Activated T-cell treated with anti-CD3 and anti-CD28 coated beads for 48 hours (primary cell): ENCODE measurements around the gene TYROBP.
"Not testable (repeated sequence)": the region's sequence is repeated elsewhere in the genome, so short reads cannot be mapped to it uniquely, and the experiment has no call there.

Experiments used
- DNase-seq: peaks from one replicate; pipeline ENCODE4 v3.0.0-alpha.2; 2020; ENCODE audit warnings: low read depth

TYROBP gene

GRCh38 chr19:35931874-35932202 lies 23.7 kb upstream of the TYROBP start:
- no peak for DNase-seq

- peak; percentile 100 for DNase-seq
Observed at GRCh38 chr19:35931161-35931873, 23.2 kb upstream of the TYROBP start.

- no peak for DNase-seq
Observed at GRCh38 chr19:35929876-35930275, 21.8 kb upstream of the TYROBP start.

- DNase-seq = no peak
Observed at GRCh38 chr19:35928507-35928906, 20.4 kb upstream of the TYROBP start.

- no peak for DNase-seq
Observed at GRCh38 chr19:35925501-35925900, 17.4 kb upstream of the TYROBP start.

- DNase-seq = no peak
Observed at GRCh38 chr19:35921012-35921411, 12.9 kb upstream of the TYROBP start.

- no peak for DNase-seq
Observed at GRCh38 chr19:35919306-35919705, 11.2 kb upstream of the TYROBP start.

GRCh38 chr19:35915443-35915842 lies 7.3 kb upstream of the TYROBP start:
- no peak for DNase-seq

GRCh38 chr19:35913589-35913988 lies 5.5 kb upstream of the TYROBP start:
- DNase-seq = no peak

- DNase-seq = no peak
Observed at GRCh38 chr19:35911790-35912189, 3.7 kb upstream of the TYROBP start.

- no peak for DNase-seq
Observed at GRCh38 chr19:35911173-35911572, 3.1 kb upstream of the TYROBP start.

GRCh38 chr19:35910355-35910754 lies 2.3 kb upstream of the TYROBP start:
- DNase-seq = not testable (repeated sequence)

GRCh38 chr19:35909684-35910035 lies 1.6 kb upstream of the TYROBP start:
- DNase-seq = no peak

GRCh38 chr19:35908973-35909683 lies 1.0 kb upstream of the TYROBP start:
- no peak for DNase-seq

- DNase-seq = no peak
Observed at GRCh38 chr19:35907377-35907745, 734 bp downstream of the TYROBP start.

GRCh38 chr19:35905178-35905727 lies 2.8 kb downstream of the TYROBP start:
- no peak for DNase-seq

- DNase-seq = no peak
Observed at GRCh38 chr19:35904311-35905068, 3.6 kb downstream of the TYROBP start.

GRCh38 chr19:35903550-35904179 lies 4.4 kb downstream of the TYROBP start:
- peak; percentile 78 for DNase-seq

GRCh38 chr19:35902870-35903475 lies 5.1 kb downstream of the TYROBP start:
- DNase-seq = no peak

- DNase-seq = no peak
Observed at GRCh38 chr19:35901854-35902661, 6.0 kb downstream of the TYROBP start, which contains the start of gene HCST. Gene HCST (plus strand): TSS chr19:35902529. CDS start chr19:35902594, 65 bp downstream.

- DNase-seq = no peak
Observed at GRCh38 chr19:35901055-35901644, 6.9 kb downstream of the TYROBP start.
